SK-N-SH (cell line): ENCODE measurements around the gene SORL1. TPM values are rescaled to one million over a fixed set of nuclear protein-coding genes. Genes with fewer than 3 reads are reported as not detected.

Experiments used
- CTCF ChIA-PET: fragments of 300-600, 350-600 bp; formaldehyde crosslinking; extraction: SDS; loops from one replicate; lab custom pipeline; 2021; lab: Yijun Ruan, JAX
- POLR2A ChIA-PET: fragments of 350-600 bp; sonication (Branson Sonifier 250); formaldehyde crosslinking; extraction: SDS; loops from one replicate; lab custom pipeline; 2020; ENCODE audit warnings: antibody characterized with exemption, inconsistent platforms; lab: Yijun Ruan, JAX
- DNase-seq: peaks from one replicate; pipeline ENCODE4 v3.0.0; 2012
- H2AFZ ChIP-seq: fragments of 200-600 bp; sonication (generic); 2 replicates; pipeline ENCODE4 v1.8.1; 2016; ENCODE audit warnings: antibody characterized with exemption, mild to moderate bottlenecking, low read depth
- H3F3A ChIP-seq: fragments of 200-600 bp; sonication (generic); replicated peaks from 2 replicates; pipeline ENCODE3; 2016; ENCODE audit warnings: antibody characterized with exemption, mild to moderate bottlenecking; ENCODE audit not compliant: insufficient read depth
- H3K27ac ChIP-seq, 2 experiments: fragments of 200-500 bp in 1 of 2; fragments of 200-600 bp in 1 of 2; sonication (Bioruptor generic) in 1 of 2; sonication (generic), shearing (Covaris generic) in 1 of 2; 2 replicates each; pipeline versions ENCODE4 v1.5.1 to v1.6.1; 2014 to 2016; ENCODE audit warnings: low read depth in 2 of 2, inconsistent platforms in 1 of 2, low read length in 1 of 2, mild to moderate bottlenecking in 1 of 2, mixed read lengths in 1 of 2
- H3K27me3 ChIP-seq: fragments of 200-600 bp; sonication (generic), shearing (Covaris generic); 2 replicates; pipeline ENCODE4 v1.6.1; 2016; ENCODE audit warnings: mixed run types; ENCODE audit not compliant: insufficient read depth
- H3K36me3 ChIP-seq, 2 experiments: fragments of 200-500 bp in 1 of 2; fragments of 200-600 bp in 1 of 2; sonication (Bioruptor generic) in 1 of 2; sonication (generic) in 1 of 2; replicated peaks in 1 of 2; 2 replicates each; pipeline versions ENCODE3 to v1.5.1; 2014 to 2016; ENCODE audit warnings: low read length in 1 of 2, mild to moderate bottlenecking in 1 of 2; ENCODE audit not compliant: insufficient read depth in 2 of 2, control insufficient read depth in 1 of 2
- H3K4me1 ChIP-seq, 2 experiments: fragments of 200-500 bp in 1 of 2; fragments of 200-600 bp in 1 of 2; sonication (Bioruptor generic) in 1 of 2; sonication (generic), shearing (Covaris generic) in 1 of 2; 2 replicates each; pipeline versions ENCODE4 v1.5.1 to v1.6.1; 2014 to 2016; ENCODE audit warnings: low read depth in 1 of 2, low read length in 1 of 2, mixed run types in 1 of 2; ENCODE audit not compliant: insufficient read depth in 2 of 2, control insufficient read depth in 1 of 2
- H3K4me2 ChIP-seq: fragments of 200-600 bp; sonication (generic), shearing (Covaris generic); 2 replicates; pipeline ENCODE4 v1.6.1; 2017; ENCODE audit warnings: mixed run types
- H3K4me3 ChIP-seq, 2 experiments: fragments of 200-500 bp in 1 of 2; fragments of 200-600 bp in 1 of 2; sonication (Bioruptor generic) in 1 of 2; sonication (generic), shearing (Covaris generic) in 1 of 2; 2 replicates each; pipeline versions ENCODE4 v1.5.1 to v1.8.1; 2014 to 2016; ENCODE audit warnings: low read depth in 2 of 2, inconsistent platforms in 1 of 2, low read length in 1 of 2, mild to moderate bottlenecking in 1 of 2, mixed read lengths in 1 of 2, moderate library complexity in 1 of 2
- H3K79me2 ChIP-seq: fragments of 200-600 bp; sonication (generic); 2 replicates; pipeline ENCODE4 v1.8.1; 2017; ENCODE audit warnings: mild to moderate bottlenecking; ENCODE audit not compliant: insufficient read depth
- H3K9ac ChIP-seq: fragments of 200-600 bp; sonication (generic); 2 replicates; pipeline ENCODE4 v1.6.1; 2017; ENCODE audit warnings: mixed run types
- H3K9me2 ChIP-seq: fragments of 200-600 bp; sonication (generic); 2 replicates; pipeline ENCODE4 v1.6.1; 2017; ENCODE audit warnings: mixed run types
- H3K9me3 ChIP-seq: fragments of 200-600 bp; sonication (generic); 2 replicates; pipeline ENCODE4 v1.6.1; 2017; ENCODE audit warnings: mixed run types, mild to moderate bottlenecking, moderate library complexity
- H4K20me1 ChIP-seq: fragments of 200-600 bp; sonication (generic); 2 replicates; pipeline ENCODE4 v1.6.1; 2017; ENCODE audit warnings: mild to moderate bottlenecking, mixed run types; ENCODE audit not compliant: insufficient read depth
- CHD2 ChIP-seq: fragments of 150-350 bp; IDR thresholded peaks from 2 replicates; pipeline ENCODE4 v1.6.1; 2018; ENCODE audit warnings: low read length; ENCODE audit not compliant: partially characterized antibody
- GABPA ChIP-seq: IDR thresholded peaks from 2 replicates; pipeline ENCODE4 v1.4.0; 2012; ENCODE audit warnings: low read depth, mild to moderate bottlenecking
- JUND ChIP-seq: IDR thresholded peaks from 2 replicates; pipeline ENCODE4 v1.4.0; 2012
- MXI1 ChIP-seq: IDR thresholded peaks from 2 replicates; pipeline ENCODE4 v1.6.1; 2012; ENCODE audit warnings: mild to moderate bottlenecking, low read depth, low read length, improper control_type of control experiment
- POLR2AphosphoS5 ChIP-seq: IDR thresholded peaks from 2 replicates; pipeline ENCODE4 v1.6.1; 2012; ENCODE audit warnings: low read depth, low read length
- SMC3 ChIP-seq: IDR thresholded peaks from 2 replicates; pipeline ENCODE4 v1.6.1; 2012; ENCODE audit warnings: low read depth, low read length, improper control_type of control experiment
- TAF1 ChIP-seq: IDR thresholded peaks from 2 replicates; pipeline ENCODE4 v1.6.1; 2012; ENCODE audit warnings: low read depth, mild to moderate bottlenecking, low read length, moderate library complexity, borderline replicate concordance
- WGBS: methylation state at CpG from one replicate; pipeline ENCODE4 v1.1.6; 2017; ENCODE audit warnings: low lambda C conversion rate; 5-methylcytosine and 5-hydroxymethylcytosine counted together
- polyA plus RNA-seq, 3 experiments: library from polyadenylated mRNA; depleted of rRNA; stranded (reverse); fragments of >200 nt; gene quantifications; 2 replicates each; pipeline ENCODE4 v1.2.3, GENCODE V29; 2012
- TF ChIP-seq, protein P1 (sequence below): IDR thresholded peaks from 2 replicates; pipeline ENCODE4; 2012
- TF ChIP-seq, protein P2 (sequence below): IDR thresholded peaks from 2 replicates; pipeline ENCODE4 v1.4.0; 2012; ENCODE audit warnings: low read depth, borderline replicate concordance
- TF ChIP-seq, protein P3 (sequence below): fragments of 150-350 bp; IDR thresholded peaks from 2 replicates; pipeline ENCODE4 v1.6.1; 2017; ENCODE audit warnings: antibody characterized with exemption, low read length, low read depth, borderline replicate concordance

SORL1 gene
- polyA plus RNA-seq, 1 of the 3 experiments (the other 2 are of a cell fraction) = 7.1 TPM

DNA sequence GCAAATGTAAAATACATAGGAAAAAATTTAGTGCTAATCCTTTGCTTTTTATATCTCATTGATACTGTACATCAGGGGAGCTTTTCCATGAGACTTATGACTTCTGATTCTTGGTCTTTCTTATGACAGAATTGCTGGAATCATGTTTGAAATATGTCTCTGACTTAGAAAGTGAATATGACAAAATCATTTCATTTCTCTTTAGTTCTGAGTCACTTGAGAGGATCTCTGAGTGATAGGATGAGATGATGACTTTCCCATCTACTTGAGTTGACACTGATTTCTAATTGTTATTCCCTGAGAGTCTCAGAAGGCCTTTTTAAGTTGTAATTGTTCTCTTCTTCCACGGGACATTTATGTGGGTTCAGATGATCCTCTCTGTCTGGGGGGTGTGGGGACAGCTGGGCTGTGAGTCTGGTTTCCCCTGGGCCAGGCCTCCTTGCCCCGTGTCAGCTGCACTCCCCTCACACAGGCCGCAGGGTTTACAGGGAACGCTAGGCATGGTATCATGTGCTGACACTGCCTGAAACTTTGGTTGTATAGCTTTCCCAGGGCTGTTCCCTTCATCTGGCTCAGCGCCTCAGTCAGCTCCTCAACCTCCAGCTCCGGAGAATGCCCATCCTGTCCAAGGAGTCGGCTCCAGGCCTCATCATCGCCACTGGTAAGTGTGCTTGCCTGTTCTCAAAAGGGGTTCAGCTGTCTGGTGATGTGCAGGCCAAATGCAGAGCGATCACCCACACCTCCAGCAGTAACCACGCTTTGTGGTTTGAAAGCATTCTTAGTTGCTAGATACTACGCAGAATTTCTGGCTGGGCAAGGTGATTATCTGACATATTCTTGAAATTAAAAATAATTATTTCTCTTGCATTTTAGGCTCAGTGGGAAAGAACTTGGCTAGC is 70.2 kb downstream of the SORL1 start:
- 84% methylated on average over 8 of the region's 11 CpGs for WGBS
- H3K36me3 ChIP-seq = no peaks in the 10 kb centered on the region
- H3K4me3 ChIP-seq = no peak overlapping the region
- no peaks in the 10 kb centered on the region for H3K9me3 ChIP-seq
- H3K79me2 ChIP-seq = no peaks in the 10 kb centered on the region
- peaks cover 0 to 10% of the 10 kb centered on the region in 2 experiments; a peak in 2 of 4 replicates for H3K4me1 ChIP-seq
- TF ChIP-seq, protein P1, sequence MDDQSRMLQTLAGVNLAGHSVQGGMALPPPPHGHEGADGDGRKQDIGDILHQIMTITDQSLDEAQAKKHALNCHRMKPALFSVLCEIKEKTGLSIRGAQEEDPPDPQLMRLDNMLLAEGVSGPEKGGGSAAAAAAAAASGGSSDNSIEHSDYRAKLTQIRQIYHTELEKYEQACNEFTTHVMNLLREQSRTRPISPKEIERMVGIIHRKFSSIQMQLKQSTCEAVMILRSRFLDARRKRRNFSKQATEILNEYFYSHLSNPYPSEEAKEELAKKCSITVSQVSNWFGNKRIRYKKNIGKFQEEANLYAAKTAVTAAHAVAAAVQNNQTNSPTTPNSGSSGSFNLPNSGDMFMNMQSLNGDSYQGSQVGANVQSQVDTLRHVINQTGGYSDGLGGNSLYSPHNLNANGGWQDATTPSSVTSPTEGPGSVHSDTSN = peak; percentile 32; the same call in 1 of the 2 replicates
- TF ChIP-seq JUND (peak; percentile 15; the same call in 1 of the 2 replicates), MXI1 (no peak)
- no peak for DNase-seq
- H3F3A ChIP-seq = no peaks in the 10 kb centered on the region
- POLR2A ChIA-PET = no interaction called here
- CTCF ChIA-PET = interaction anchor here (1.1 kb wide), 1 partner anchor 11 kb away, joined by 3 read pairs; no protein-coding TSS in a partner anchor
- H3K27me3 ChIP-seq = no peaks in the 10 kb centered on the region
- no peak overlapping the region for H3K4me2 ChIP-seq
- no peaks in the 10 kb centered on the region for H3K9me2 ChIP-seq
- H2AFZ ChIP-seq = no peak overlapping the region
- H3K9ac ChIP-seq = no peak overlapping the region
- H3K27ac ChIP-seq = no peak overlapping the region
- no peaks in the 10 kb centered on the region for H4K20me1 ChIP-seq

DNA sequence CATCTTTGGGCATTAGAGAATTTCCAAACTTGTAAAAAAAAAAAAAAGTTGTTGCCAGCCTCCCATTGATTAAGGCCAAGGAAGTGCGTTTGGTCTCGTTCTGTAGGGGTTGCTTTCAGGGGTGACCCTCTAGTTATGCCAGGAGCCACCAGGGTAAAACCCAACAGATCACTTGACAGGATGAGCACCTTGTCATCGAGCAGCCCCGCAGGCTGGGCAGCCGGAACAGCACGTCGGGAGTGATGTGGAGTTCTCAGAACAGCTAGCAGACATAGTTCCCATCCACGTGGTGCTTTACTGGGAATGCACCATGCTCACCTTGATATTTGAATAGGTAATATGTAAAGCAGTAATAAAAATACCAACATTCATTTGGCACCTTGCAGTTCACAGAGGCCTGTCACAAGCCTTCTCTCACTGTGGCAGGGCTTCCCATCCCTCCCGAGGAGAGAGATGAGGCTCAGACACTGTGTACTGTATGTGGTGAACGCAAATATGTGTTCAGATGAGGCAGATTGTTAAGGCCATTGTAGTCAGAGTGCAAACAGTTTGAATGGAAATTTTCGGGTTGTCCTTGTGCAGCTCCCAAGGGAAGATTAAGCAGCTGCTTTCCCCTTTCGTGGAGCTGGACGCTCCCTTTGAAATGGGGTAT is 71.6 kb downstream of the SORL1 start:
- no peaks in the 10 kb centered on the region for H3F3A ChIP-seq

More for the DNA sequence above, 71.6 kb downstream of the SORL1 start:
- H3K27ac ChIP-seq = peak overlapping the region in 1 of 2 experiments; percentile 45; a peak in 2 of 4 replicates
- no peak for DNase-seq
- H3K79me2 ChIP-seq = no peaks in the 10 kb centered on the region
- no peaks in the 10 kb centered on the region for H3K27me3 ChIP-seq
- H3K9me2 ChIP-seq = no peaks in the 10 kb centered on the region
- H3K4me3 ChIP-seq = no peak overlapping the region
- WGBS = 80% methylated on average over 13 of the region's 13 CpGs
- ChIA-PET POLR2A (no interaction called here), CTCF (interaction anchor here (1.4 to 1.5 kb wide), 2 partner anchors 48 to 77 kb away, joined by 3 read pairs; no protein-coding TSS in a partner anchor)
- H3K9me3 ChIP-seq = no peaks in the 10 kb centered on the region
- peaks cover 0 to 10% of the 10 kb centered on the region in 2 experiments; a peak in 2 of 4 replicates for H3K4me1 ChIP-seq
- no peaks in the 10 kb centered on the region for H4K20me1 ChIP-seq
- no peaks in the 10 kb centered on the region for H3K36me3 ChIP-seq
- no peak overlapping the region for H3K9ac ChIP-seq
- H3K4me2 ChIP-seq = no peak overlapping the region
- H2AFZ ChIP-seq = no peak overlapping the region
- TF ChIP-seq, protein P2, sequence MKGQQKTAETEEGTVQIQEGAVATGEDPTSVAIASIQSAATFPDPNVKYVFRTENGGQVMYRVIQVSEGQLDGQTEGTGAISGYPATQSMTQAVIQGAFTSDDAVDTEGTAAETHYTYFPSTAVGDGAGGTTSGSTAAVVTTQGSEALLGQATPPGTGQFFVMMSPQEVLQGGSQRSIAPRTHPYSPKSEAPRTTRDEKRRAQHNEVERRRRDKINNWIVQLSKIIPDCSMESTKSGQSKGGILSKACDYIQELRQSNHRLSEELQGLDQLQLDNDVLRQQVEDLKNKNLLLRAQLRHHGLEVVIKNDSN = no peak
- TF ChIP-seq TAF1 (no peak), POLR2AphosphoS5 (no peak), SMC3 (no peak), CHD2 (no peak), GABPA (no peak)
- TF ChIP-seq, protein P3, sequence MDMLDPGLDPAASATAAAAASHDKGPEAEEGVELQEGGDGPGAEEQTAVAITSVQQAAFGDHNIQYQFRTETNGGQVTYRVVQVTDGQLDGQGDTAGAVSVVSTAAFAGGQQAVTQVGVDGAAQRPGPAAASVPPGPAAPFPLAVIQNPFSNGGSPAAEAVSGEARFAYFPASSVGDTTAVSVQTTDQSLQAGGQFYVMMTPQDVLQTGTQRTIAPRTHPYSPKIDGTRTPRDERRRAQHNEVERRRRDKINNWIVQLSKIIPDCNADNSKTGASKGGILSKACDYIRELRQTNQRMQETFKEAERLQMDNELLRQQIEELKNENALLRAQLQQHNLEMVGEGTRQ = no peak
